GM12865 (cell line): ENCODE results near the gene TTLL10.

Experiments
- DNase-seq: peaks from one replicate; pipeline ENCODE4 v3.0.0; 2010; ENCODE audit warnings: low read depth
- H3K4me3 ChIP-seq: 2 replicates; pipeline ENCODE4 v1.5.1; 2011; ENCODE audit warnings: mild to moderate bottlenecking, low read depth, low read length, control low read depth
- TF ChIP-seq, protein P1 (sequence below): IDR thresholded peaks from 2 replicates; pipeline ENCODE4 v1.5.1; 2011; ENCODE audit warnings: low read length, control low read depth, low read depth, inconsistent platforms; ENCODE audit not compliant: insufficient read depth; ENCODE audit errors: missing control alignments

The TTLL10 gene

GRCh38 chr1:1164701-1165451 is 8.8 kb upstream of the TTLL10 start:
- DNase-seq: no peak
- no peak overlapping the region for H3K4me3 ChIP-seq
- TF ChIP-seq, protein P1, sequence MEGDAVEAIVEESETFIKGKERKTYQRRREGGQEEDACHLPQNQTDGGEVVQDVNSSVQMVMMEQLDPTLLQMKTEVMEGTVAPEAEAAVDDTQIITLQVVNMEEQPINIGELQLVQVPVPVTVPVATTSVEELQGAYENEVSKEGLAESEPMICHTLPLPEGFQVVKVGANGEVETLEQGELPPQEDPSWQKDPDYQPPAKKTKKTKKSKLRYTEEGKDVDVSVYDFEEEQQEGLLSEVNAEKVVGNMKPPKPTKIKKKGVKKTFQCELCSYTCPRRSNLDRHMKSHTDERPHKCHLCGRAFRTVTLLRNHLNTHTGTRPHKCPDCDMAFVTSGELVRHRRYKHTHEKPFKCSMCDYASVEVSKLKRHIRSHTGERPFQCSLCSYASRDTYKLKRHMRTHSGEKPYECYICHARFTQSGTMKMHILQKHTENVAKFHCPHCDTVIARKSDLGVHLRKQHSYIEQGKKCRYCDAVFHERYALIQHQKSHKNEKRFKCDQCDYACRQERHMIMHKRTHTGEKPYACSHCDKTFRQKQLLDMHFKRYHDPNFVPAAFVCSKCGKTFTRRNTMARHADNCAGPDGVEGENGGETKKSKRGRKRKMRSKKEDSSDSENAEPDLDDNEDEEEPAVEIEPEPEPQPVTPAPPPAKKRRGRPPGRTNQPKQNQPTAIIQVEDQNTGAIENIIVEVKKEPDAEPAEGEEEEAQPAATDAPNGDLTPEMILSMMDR: no peak

DNA sequence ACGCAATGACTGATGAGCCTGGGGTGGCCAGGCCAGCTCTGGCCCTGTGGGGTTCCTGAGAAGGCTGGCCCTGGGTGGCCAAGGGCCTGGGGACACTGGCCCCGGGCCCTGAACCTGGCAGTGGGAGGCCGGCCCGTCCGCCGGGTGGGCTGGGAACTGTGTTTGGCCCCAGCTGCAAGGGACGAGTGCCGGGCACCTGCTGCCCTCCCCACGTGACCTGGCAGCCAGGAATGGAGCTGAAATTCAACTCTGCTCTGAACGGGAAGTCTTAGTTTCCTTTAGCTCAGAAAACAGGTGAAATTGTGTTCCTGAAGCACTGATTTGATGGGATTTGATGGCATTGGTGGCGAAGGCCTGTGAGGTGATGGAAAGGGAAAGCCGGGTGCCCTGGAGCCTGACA is 8.2 kb upstream of the TTLL10 start:
- no peak for DNase-seq
- no peak overlapping the region for H3K4me3 ChIP-seq
- TF ChIP-seq, protein P1: no peak

DNA sequence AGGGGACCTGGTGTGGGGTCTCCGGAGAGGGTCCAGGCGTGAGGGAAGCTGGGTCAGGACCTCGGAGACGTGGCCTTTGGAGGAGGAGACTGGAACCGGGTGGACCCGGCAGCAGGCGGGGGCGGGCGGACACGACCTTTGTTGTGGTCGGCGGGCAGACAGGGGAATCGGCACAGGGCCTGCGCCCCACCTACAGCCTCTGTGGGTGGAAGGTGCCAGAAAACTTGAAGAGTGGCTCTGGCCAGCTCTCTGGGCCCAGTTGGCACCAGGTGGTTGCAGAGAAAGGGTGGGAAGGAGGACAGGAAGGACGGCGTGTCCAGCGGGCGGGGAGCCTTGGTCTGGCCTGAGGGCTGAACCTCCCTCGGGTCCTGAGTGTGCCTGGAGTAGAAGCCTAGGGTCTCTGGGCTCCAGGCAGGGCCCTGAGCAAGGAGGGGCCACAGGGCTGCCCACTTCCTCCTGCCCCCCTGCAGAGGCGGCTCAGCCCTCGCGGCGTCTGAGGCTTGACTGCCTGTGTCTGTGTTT is 7.7 kb upstream of the TTLL10 start:
- no peak for DNase-seq
- no peak overlapping the region for H3K4me3 ChIP-seq
- TF ChIP-seq, protein P1: no peak

- no peak overlapping the region for H3K4me3 ChIP-seq
- TF ChIP-seq, protein P1: no peak
- DNase-seq: no peak
Observed at GRCh38 chr1:1166642-1167397, 6.9 kb upstream of the TTLL10 start.

DNA sequence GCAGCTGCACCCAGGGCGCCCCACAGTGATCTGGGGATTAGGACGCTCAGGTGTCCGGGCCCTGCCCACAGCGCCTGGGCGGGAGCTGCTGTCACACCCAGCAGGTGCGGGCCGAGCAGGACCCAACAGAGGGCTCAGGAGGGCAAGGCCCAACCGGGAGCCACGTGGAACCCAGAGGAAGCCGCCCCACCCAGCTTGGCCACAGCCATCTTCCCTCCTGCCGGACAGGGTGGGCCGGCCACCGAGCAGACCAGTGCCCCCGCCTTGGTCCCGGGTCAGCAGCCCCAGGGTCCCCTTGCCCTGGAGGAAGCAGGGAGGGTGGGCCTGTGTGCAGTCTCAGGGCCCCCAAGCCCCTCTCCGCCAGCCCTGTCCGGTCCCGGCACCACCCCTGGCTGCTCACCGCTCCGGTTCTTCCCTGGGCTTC is 6.3 kb upstream of the TTLL10 start:
- no peak for DNase-seq
- TF ChIP-seq, protein P1: no peak
- H3K4me3 ChIP-seq: no peak overlapping the region

DNA sequence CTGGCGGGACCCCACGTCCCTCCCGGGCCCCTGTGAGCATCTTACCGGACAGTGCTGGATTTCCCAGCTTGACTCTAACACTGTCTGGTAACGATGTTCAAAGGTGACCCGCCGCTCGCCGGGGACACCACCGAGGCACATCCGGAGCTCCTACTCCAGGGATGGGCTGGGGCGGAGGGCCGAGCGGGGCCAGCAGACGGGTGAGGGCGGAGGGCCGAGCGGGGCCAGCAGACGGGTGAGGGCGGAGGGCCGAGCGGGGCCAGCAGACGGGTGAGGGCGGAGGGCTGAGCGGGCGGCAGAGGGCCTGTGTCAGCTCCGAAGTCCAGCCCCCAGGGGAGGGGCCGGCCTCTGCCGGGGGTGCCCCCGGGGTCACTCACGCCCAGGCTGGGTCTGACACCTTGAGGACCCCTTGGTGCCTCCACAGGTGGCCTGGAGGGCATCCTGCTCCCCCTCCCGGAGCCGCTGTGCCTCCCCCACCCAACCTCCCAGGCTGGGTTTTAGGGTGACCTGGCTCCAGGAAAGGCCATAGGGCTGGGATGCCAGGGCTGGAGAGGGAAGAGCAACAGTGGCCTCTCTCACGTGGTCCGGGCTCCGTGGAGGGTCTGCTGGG is 5.7 kb upstream of the TTLL10 start:
- DNase-seq: no peak
- TF ChIP-seq, protein P1: no peak
- H3K4me3 ChIP-seq: no peak overlapping the region
